ENCODE measurements around the gene PABPN1L.

DNA sequence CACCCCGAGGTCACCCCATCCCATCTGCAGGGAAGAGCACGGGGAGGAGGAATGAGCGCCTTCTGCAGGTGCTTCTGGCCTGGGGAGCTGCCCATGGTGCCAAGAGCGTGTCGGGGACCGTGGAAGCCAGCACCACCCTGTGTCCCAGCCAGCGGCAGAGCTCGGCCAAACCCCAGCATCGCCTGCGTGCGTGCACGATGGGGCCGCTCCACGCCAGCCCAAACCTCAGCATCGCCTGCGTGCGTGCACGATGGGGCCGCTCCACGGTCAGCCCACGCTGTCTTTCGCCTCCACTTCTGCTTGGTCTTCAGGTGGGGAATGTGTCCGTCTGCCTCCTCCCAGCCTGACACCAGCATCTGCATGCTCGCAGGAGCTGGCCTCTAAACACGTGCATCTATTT is 23.7 kb downstream of the PABPN1L start:
- TF ChIP-seq, protein P1, sequence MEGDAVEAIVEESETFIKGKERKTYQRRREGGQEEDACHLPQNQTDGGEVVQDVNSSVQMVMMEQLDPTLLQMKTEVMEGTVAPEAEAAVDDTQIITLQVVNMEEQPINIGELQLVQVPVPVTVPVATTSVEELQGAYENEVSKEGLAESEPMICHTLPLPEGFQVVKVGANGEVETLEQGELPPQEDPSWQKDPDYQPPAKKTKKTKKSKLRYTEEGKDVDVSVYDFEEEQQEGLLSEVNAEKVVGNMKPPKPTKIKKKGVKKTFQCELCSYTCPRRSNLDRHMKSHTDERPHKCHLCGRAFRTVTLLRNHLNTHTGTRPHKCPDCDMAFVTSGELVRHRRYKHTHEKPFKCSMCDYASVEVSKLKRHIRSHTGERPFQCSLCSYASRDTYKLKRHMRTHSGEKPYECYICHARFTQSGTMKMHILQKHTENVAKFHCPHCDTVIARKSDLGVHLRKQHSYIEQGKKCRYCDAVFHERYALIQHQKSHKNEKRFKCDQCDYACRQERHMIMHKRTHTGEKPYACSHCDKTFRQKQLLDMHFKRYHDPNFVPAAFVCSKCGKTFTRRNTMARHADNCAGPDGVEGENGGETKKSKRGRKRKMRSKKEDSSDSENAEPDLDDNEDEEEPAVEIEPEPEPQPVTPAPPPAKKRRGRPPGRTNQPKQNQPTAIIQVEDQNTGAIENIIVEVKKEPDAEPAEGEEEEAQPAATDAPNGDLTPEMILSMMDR (IDR thresholded peaks at IDR 0.05 in 2 of 3, conservative IDR thresholded peaks at IDR 0.05 in 1 of 3; ENCODE audit: borderline replicate concordance in 1 of 3, insufficient read depth in 1 of 3, low read depth in 2 of 3, low read length in 2 of 3): no peak
- TF ChIP-seq, protein P2, sequence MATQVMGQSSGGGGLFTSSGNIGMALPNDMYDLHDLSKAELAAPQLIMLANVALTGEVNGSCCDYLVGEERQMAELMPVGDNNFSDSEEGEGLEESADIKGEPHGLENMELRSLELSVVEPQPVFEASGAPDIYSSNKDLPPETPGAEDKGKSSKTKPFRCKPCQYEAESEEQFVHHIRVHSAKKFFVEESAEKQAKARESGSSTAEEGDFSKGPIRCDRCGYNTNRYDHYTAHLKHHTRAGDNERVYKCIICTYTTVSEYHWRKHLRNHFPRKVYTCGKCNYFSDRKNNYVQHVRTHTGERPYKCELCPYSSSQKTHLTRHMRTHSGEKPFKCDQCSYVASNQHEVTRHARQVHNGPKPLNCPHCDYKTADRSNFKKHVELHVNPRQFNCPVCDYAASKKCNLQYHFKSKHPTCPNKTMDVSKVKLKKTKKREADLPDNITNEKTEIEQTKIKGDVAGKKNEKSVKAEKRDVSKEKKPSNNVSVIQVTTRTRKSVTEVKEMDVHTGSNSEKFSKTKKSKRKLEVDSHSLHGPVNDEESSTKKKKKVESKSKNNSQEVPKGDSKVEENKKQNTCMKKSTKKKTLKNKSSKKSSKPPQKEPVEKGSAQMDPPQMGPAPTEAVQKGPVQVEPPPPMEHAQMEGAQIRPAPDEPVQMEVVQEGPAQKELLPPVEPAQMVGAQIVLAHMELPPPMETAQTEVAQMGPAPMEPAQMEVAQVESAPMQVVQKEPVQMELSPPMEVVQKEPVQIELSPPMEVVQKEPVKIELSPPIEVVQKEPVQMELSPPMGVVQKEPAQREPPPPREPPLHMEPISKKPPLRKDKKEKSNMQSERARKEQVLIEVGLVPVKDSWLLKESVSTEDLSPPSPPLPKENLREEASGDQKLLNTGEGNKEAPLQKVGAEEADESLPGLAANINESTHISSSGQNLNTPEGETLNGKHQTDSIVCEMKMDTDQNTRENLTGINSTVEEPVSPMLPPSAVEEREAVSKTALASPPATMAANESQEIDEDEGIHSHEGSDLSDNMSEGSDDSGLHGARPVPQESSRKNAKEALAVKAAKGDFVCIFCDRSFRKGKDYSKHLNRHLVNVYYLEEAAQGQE (IDR thresholded peaks at IDR 0.05; ENCODE audit: low read depth): no peak
- TF ChIP-seq SIN3A (IDR thresholded peaks at IDR 0.05; ENCODE audit: low read depth) (no peak), ZFX (IDR thresholded peaks at IDR 0.05) (no peak), POLR2A (IDR thresholded peaks at IDR 0.05; ENCODE audit: borderline replicate concordance, extremely low read depth, insufficient read depth, insufficient read length) (no peak), RAD21 (IDR thresholded peaks at IDR 0.05; ENCODE audit: low read depth) (no peak), SP1 (IDR thresholded peaks at IDR 0.05; ENCODE audit: low read depth) (no peak), EZH2 (IDR thresholded peaks at IDR 0.05) (no peak), CEBPB (IDR thresholded peaks at IDR 0.05; ENCODE audit: low read depth) (no peak)
- TF ChIP-seq, protein P3, sequence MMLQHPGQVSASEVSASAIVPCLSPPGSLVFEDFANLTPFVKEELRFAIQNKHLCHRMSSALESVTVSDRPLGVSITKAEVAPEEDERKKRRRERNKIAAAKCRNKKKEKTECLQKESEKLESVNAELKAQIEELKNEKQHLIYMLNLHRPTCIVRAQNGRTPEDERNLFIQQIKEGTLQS (IDR thresholded peaks at IDR 0.05): no peak

Data from HCT116 (cell line).